ENCODE data around the gene STOML2. TPM values are rescaled to one million over a fixed set of nuclear protein-coding genes. Genes with fewer than 3 reads are reported as not detected.
A peak's percentile ranks its signal among the peaks of the same experiment; 100 is the strongest.

Gene STOML2
- total RNA-seq, 1 donor from 2014 or later = 55.1 TPM

- DNase-seq = peak; percentile 100
Measured at GRCh38 chr9:35072461-35073278, 30.3 kb downstream of the STOML2 start, which contains the start of gene VCP. VCP (minus strand) TSS chr9:35072625; CDS start chr9:35072353, 272 bp downstream.

GRCh38 chr9:35071814-35072460 is 31.0 kb downstream of the STOML2 start:
- peak; percentile 64 for DNase-seq

- DNase-seq = peak; percentile 43
Measured at GRCh38 chr9:35070823-35071813, 31.8 kb downstream of the STOML2 start.

GRCh38 chr9:35069020-35069419 is 33.9 kb downstream of the STOML2 start:
- DNase-seq = no peak

- no peak for DNase-seq
Measured at GRCh38 chr9:35067056-35067455, 35.9 kb downstream of the STOML2 start.

- no peak for DNase-seq
Measured at GRCh38 chr9:35060548-35061207, 42.3 kb downstream of the STOML2 start.

GRCh38 chr9:35059438-35059837 is 43.5 kb downstream of the STOML2 start:
- DNase-seq = no peak

GRCh38 chr9:35057271-35057620 is 45.7 kb downstream of the STOML2 start:
- DNase-seq = no peak

GRCh38 chr9:35056571-35057270 is 46.2 kb downstream of the STOML2 start:
- no peak for DNase-seq

GRCh38 chr9:35054871-35055644 is 47.9 kb downstream of the STOML2 start:
- DNase-seq = no peak

- no peak for DNase-seq
Measured at GRCh38 chr9:35054185-35054835, 48.6 kb downstream of the STOML2 start.

- no peak for DNase-seq
Measured at GRCh38 chr9:35051069-35051967, 51.6 kb downstream of the STOML2 start.

Other genes starting within 250 kb of the STOML2 start
- 0.49 TPM for gene PHF24, start 144.8 kb downstream of the STOML2 start, total RNA-seq
- 9.1 TPM for gene DNAJB5, start 113.4 kb downstream of the STOML2 start, total RNA-seq
- 157 TPM for gene VCP, start 30.5 kb downstream of the STOML2 start, total RNA-seq
- gene FANCG, start 23.2 kb downstream of the STOML2 start, total RNA-seq = 20.1 TPM
- gene PIGO, start 6.5 kb downstream of the STOML2 start, total RNA-seq = 10.0 TPM
- gene ATOSB, start 12.7 kb upstream of the STOML2 start, total RNA-seq = 8.8 TPM
- 13.9 TPM for gene UNC13B, start 58.9 kb upstream of the STOML2 start, total RNA-seq